ENCODE data around the gene SCGN. TPM values are rescaled to one million over a fixed set of nuclear protein-coding genes. Genes with fewer than 3 reads are reported as not detected.

The SCGN gene
- total and polyA plus RNA-seq, 4 donors, result 0.07 to 2.7 (median 0.13) TPM

DNA sequence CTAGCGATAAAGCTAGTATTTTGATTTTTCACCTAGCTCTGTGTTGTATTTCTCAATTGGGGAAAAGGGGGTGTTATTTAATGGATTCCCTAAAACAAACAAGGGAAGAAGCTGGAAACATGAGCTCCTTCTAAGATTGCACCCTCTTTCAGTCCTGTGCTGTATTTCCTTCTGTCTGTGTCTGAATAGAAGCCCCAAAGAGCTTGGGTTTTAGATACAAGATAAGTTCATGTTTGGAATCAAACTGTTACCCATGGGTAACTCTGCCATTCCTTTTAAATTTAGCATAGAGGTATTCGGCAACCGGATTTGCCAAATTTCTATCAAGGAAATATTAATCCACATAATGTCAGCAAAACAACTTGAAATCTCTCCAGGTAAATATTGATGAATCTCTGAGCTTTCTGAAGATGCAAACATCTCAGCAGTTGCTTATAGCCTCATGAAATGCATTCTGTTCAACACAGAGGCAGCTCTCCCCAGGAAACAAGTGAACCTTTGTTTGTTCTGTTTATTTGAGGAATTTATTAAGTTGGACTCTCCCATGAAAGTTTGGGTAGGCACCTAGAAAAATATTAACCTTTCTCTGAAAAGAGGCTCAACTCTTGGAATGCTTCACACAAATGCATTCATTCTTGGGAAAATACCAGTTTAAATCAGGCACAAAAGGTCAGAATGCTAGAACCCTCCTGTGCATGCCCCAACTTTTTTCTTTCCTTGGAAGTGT is 9.9 kb upstream of the SCGN start:
- no peaks in the 10 kb centered on the region for H3K36me3 ChIP-seq (ENCODE audit: control insufficient read depth in 4 of 4, insufficient read depth in 4 of 4, low read length in 4 of 4)
- H3K9ac ChIP-seq (ENCODE audit: insufficient read depth in 1 of 2, low read length in 2 of 2), result no peak overlapping the region
- TF ChIP-seq CTCF (IDR thresholded peaks at IDR 0.05; ENCODE audit: control extremely low read depth, extremely low read depth), result no peak
- whole genome bisulfite sequencing, 2 donors, result 80 to 86% methylated on average over 3 of the region's 3 CpGs
- no peak for ATAC-seq (ENCODE audit: insufficient read depth, low FRiP score)
- DNase-seq, result peak in 2 of 3 donors; percentile 6 to 12
- H3K27ac ChIP-seq (ENCODE audit: low read depth in 1 of 2, low read length in 1 of 2), result no peak overlapping the region
- no peaks in the 10 kb centered on the region for H3K27me3 ChIP-seq (ENCODE audit: control insufficient read depth in 3 of 3, insufficient read depth in 3 of 3, low read length in 2 of 3)
- H3K4me1 ChIP-seq (ENCODE audit: control insufficient read depth in 5 of 5, insufficient read depth in 5 of 5, low read length in 5 of 5), result no peaks in the 10 kb centered on the region
- H3K9me3 ChIP-seq (ENCODE audit: control insufficient read depth in 4 of 4, insufficient read depth in 3 of 4, low read length in 3 of 4), result peaks cover 0 to 2% (median under 1%) of the 10 kb centered on the region in 4 donors
- H3K4me3 ChIP-seq, result no peak overlapping the region

DNA sequence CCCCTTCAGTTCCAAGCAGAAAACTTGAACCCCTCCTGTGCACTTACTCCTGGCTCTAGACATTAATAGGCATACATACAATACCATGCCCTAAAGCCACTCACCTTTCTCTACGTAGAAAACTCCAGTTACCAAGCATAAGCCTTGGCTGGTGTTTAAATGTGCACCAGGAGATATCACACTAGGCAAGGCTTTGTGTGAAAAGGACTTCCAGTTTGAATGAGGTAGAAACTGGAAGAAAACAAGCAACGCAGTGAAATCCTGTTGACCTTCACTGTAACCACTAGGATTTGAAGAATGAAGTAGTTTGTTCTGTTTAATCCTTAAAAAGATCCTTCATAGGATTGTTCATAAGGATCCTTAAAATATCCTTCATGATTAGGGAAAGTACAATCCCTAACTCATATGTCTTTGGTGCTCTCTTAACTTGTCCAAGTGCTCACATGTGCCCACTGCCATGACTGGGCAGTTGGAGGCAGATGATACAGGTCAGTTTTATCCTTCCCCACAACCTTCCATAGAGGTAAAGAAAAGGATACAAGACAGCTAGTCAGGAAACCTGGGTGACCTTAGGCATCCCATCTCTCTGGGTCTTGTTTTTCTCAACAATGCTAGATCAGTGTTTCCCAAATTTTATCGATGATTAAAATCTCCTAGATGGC is 9.2 kb upstream of the SCGN start:
- H3K4me3 ChIP-seq, result no peak overlapping the region
- WGBS, 2 donors, result 70 to 83% methylated on average over 3 of the region's 3 CpGs

GRCh38 chr6:25645916-25646315 is 6.1 kb upstream of the SCGN start:
- Histone ChIP-seq H3K27me3 (ENCODE audit: control insufficient read depth in 3 of 3, insufficient read depth in 3 of 3, low read length in 2 of 3) (peaks cover 0 to 8% (median 0%) of the 10 kb centered on the region in 3 donors), H3K4me3 (no peak overlapping the region), H3K4me1 (ENCODE audit: control insufficient read depth in 5 of 5, insufficient read depth in 5 of 5, low read length in 5 of 5) (no peaks in the 10 kb centered on the region), H3K9me3 (ENCODE audit: control insufficient read depth in 4 of 4, insufficient read depth in 3 of 4, low read length in 3 of 4) (peaks cover 0 to 2% (median under 1%) of the 10 kb centered on the region in 4 donors), H3K27ac (ENCODE audit: low read depth in 1 of 2, low read length in 1 of 2) (no peak overlapping the region), H3K9ac (ENCODE audit: insufficient read depth in 1 of 2, low read length in 2 of 2) (no peak overlapping the region), H3K36me3 (ENCODE audit: control insufficient read depth in 4 of 4, insufficient read depth in 4 of 4, low read length in 4 of 4) (no peaks in the 10 kb centered on the region)
- 61 to 78% methylated on average over 4 of the region's 4 CpGs for WGBS, 2 donors
- TF ChIP-seq CTCF (IDR thresholded peaks at IDR 0.05; ENCODE audit: control extremely low read depth, extremely low read depth), result no peak
- DNase-seq (no peak), ATAC-seq (ENCODE audit: insufficient read depth, low FRiP score) (no peak)

More for the DNA sequence above, 9.2 kb upstream of the SCGN start:
- Histone ChIP-seq H3K9me3 (ENCODE audit: control insufficient read depth in 4 of 4, insufficient read depth in 3 of 4, low read length in 3 of 4) (peaks cover 0 to 2% (median under 1%) of the 10 kb centered on the region in 4 donors), H3K27ac (ENCODE audit: low read depth in 1 of 2, low read length in 1 of 2) (no peak overlapping the region), H3K36me3 (ENCODE audit: control insufficient read depth in 4 of 4, insufficient read depth in 4 of 4, low read length in 4 of 4) (no peaks in the 10 kb centered on the region), H3K9ac (ENCODE audit: insufficient read depth in 1 of 2, low read length in 2 of 2) (no peak overlapping the region), H3K27me3 (ENCODE audit: control insufficient read depth in 3 of 3, insufficient read depth in 3 of 3, low read length in 2 of 3) (no peaks in the 10 kb centered on the region), H3K4me1 (ENCODE audit: control insufficient read depth in 5 of 5, insufficient read depth in 5 of 5, low read length in 5 of 5) (no peaks in the 10 kb centered on the region)
- no peak for DNase-seq
- TF ChIP-seq CTCF (IDR thresholded peaks at IDR 0.05; ENCODE audit: control extremely low read depth, extremely low read depth), result no peak
- ATAC-seq (ENCODE audit: insufficient read depth, low FRiP score), result no peak

Data from lung (tissue), 12 donors.